Erythroblast (primary cell): ENCODE results near the gene GREM2.

Experiments used
- GATA1 ChIP-seq: IDR thresholded peaks from 2 replicates; pipeline ENCODE4 v1.6.1; 2011; ENCODE audit warnings: low read depth, mild to moderate bottlenecking, control low read depth, low read length, moderate library complexity
- POLR2A ChIP-seq: IDR thresholded peaks from 2 replicates; pipeline ENCODE4 v1.6.1; 2011; ENCODE audit warnings: mild to moderate bottlenecking, low read length

DNA sequence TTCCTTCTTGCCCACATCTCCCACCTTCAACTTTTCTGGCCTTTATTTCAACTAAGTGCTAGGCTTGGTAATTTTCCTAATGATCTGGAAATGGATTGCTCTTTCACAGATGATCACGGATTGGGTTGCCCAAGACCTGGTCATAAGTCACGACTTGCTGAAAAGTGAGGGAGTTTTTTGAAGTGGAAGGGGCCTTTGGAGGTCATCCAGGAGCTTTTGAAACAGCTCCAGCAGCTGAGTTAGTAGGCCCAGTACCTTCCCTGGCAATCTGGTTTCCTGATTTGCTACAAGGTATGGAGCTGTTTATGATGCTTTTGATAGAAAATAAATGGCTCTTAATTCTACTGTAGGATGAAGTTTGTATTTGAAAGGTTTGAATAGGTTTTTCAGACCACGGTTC is 20.4 kb downstream of the GREM2 start:
- TF ChIP-seq POLR2A: no peak
- no peak for TF ChIP-seq GATA1
